Measurements from ENCODE around the gene SMAD6.

GRCh38 chr15:66737243-66738010 lies 35.4 kb downstream of the SMAD6 start:
- TF ChIP-seq CTCF (conservative IDR thresholded peaks at IDR 0.05; ENCODE audit: low read depth in 2 of 2) (no peak), ZNF462 (CRISPR knock-in tag; IDR thresholded peaks at IDR 0.05) (no peak), EZH2phosphoT487 (IDR thresholded peaks at IDR 0.05; ENCODE audit: unreplicated experiment) (no peak), POLR2AphosphoS5 (IDR thresholded peaks at IDR 0.05; ENCODE audit: low read depth) (no peak), EZH2 (IDR thresholded peaks at IDR 0.05; ENCODE audit: low read depth, unreplicated experiment) (no peak), ZNF331 (CRISPR knock-in tag; IDR thresholded peaks at IDR 0.05; ENCODE audit: low read depth) (no peak), CREB1 (CRISPR knock-in tag; IDR thresholded peaks at IDR 0.05; ENCODE audit: low read depth) (no peak), REST (IDR thresholded peaks at IDR 0.05; ENCODE audit: unreplicated experiment) (no peak), JUNB (IDR thresholded peaks at IDR 0.05; ENCODE audit: unreplicated experiment) (no peak), ZNF114 (CRISPR knock-in tag; IDR thresholded peaks at IDR 0.05) (no peak), NANOG (IDR thresholded peaks at IDR 0.05; ENCODE audit: borderline replicate concordance) (no peak), STAT1 (IDR thresholded peaks at IDR 0.05; ENCODE audit: unreplicated experiment) (no peak)
